Brain pericyte (primary cell): ENCODE data around the gene UEVLD.

Experiments used
- DNase-seq: peaks from one replicate; pipeline ENCODE4 v3.0.0-alpha.2; 2012; ENCODE audit warnings: low read depth, low spot score

The UEVLD gene

DNA sequence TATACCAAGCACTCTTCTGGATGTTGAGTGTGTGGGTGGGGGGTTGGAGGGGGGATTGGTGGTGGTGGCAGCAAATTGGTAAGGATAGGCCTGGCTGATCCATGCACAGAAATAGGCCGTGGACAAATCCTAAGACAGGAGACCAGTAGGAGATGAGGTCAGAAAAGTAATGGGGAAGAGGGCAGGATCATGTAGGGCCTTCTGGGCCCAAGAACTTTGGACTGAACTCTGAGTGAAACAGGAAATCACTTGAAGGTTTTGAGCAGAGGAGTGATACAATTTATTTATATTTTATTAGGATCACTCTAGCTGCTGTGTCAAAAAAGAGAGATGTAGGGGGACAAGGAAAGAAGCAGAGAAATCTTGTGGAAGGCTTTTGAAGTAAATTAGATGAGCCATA is 90.5 kb downstream of the UEVLD start:
- DNase-seq = no peak

DNA sequence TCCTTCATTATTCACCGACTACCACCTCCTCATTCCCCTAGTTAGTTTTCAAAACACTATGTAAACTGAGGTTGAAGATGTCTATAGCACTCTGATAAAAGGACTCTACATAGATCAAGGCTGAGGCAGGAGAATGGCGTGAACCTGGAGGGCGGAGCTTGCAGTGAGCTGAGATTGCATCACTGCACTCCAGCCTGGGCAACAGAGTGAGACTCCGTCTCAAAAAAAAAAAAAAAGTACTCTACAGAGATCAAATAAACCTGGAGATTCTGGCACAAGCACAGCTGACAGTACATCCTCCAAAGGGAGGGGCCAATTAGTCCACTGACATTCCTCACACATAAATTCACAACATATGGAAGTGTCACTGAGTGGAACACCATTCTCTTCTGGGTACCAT is 92.8 kb downstream of the UEVLD start:
- no peak for DNase-seq

DNA sequence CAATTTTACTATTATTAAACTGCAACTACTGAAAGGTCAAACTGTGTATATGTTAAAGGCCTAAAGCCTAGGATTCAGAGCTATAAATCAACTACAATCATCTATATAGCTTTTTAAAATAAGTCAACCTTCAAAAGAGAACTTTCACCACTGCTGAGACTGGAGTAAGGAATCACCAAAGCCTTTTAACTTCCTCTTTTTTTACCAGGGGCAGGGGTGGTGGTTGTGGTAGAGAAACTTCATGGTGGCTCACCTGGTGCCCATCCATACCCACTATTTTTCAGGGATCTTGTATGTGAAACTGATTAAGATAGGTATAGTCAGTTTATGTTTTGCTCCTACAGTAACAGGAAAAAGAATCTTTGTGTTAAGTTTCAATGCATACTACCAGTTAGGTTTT is 93.3 kb downstream of the UEVLD start:
- DNase-seq = no peak

DNA sequence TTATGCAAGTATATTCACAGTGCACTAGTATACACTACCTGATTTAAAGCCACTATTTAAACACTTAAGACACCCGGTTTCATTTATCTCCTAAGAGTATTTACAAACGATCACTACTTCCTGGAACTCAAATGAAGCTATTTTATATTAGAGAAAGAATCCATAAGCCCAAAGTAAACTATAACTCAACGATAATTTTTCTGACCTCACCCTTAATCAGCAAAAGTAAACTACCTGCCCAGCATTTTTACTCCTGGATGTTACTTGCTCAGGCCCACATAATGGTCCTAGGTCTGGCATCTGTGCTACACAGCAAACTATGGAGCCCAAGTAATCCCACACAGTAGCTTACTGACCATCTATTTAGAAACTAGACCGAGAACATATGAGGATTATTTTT is 95.2 kb downstream of the UEVLD start:
- DNase-seq = no peak

DNA sequence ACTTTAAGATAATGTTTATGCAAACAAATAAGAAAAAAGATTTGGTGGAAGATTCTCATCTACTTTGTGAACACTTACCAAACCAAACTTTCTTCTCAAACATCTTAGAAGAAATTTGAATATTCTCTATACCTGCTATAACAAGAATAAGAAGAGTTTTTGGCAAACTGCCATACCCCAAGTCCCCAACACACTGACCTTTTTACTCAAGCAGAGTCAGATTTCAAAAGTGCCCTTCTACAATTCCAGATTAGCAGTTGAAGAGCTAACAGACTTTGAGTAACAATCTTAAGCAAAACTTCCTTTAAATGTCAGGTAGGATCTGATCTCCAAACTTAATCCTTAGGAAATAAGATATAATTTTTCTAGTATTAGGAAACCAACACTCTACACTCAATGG is 95.6 kb downstream of the UEVLD start:
- DNase-seq = no peak

DNA sequence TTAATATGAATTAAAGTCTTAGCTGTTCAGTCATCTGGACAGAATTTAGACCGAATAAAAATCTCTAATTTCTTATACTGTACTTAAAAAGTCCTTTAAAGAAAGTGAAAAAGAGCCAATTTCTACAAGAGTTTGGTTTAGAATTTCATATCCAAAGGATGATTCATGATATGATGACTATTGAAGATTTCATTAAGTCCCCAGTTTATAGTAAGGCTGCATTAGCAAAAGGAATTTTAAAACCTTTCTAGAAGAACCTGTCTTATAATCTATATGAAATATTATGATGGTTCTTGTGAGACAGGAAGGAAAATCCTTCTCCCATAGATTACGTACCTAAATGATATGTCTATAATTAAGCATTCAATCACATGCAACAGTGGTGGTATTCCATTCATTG is 96.6 kb downstream of the UEVLD start:
- no peak for DNase-seq

DNA sequence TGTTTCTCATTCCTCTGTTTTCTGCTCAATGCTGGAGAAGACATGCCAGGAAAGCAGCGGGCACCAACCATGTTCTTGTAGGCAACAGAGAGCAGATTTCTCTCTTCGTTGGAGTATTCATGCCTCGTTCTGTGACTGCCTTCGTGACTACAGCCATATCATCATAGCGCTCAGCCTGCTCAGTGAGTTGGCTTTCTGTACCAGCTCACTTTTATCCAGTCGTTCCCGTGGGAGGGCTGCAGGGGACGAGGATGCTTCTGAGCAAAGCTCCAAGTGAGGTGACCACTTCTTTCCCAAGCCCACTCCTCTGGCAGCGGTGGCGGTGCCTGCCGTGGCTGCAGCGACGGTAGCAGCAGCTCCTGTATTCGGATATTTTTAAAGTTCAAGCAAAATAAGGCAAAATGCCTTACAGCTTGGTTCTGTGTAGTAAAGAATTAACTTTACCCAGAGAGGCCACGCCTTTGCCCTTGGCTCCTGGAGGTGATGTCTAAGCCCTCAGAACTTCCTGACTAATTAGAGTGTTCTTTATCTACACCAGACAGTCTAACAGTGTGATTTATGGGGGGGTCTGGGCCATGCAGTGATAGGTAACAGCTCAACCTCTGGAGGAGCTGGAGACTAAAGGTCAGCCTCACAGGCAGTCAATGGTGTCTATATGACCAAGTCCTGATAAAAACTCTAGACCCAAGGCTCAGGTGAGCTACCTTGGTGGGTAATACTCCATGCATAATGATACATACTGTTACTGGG is 97.6 kb downstream of the UEVLD start:
- DNase-seq = no peak

DNA sequence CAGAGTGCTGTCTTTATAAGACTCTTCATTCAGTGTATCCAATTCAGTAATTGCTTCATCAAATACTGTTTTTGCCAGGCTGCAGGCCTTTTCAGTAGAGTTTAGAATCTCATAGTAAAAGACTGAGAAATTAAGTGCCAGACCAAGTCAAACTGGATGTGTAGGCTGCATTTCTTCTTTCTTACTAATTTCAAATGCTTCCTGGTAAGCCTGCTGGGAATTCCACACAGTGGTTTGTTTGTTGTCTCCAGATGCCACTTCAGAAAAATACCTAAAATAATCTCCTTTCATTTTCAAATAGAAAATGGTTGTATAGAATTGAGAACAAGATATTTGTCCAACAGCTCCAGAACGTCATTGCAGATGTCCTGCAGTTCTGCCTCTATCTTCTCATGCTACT is 98.2 kb downstream of the UEVLD start:
- no peak for DNase-seq

DNA sequence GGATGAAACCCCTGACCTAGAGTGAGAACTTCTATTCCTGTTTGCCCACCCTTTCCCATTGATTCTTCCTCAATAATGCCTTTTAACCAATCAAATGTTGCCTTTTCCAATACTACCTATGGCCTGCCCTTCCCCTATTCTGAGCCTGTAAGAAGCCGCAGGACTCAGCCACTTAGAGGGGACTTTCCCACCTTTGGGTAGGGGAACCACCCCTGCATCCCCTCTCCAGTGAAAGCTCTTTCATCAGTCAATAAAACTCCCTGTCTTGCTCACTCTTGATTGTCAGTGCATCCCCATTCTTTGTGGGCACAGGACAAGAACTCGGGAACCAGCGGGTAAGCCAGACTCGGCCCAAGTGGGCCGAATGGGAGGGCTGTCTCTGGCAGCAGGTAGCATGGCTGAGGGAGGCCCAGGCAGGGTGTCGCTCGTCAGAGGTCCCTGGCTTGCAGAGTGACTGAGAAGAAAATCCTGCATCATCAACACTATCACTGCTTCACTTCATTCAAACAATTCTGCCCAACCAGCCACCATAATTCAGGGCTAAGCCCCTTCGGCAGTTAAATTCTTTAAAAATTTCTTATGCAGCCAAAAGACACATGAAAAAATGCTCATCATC is 102.5 kb downstream of the UEVLD start:
- DNase-seq = no peak
